NCI-H1105 (cell line): ENCODE data around the gene HOXB5.

ENCODE experiments used
- DNase-seq: peaks from one replicate; lab custom pipeline; 2025; lab: John Stamatoyannopoulos, UW

The HOXB5 gene

GRCh38 chr17:48589060-48589830 lies 4.3 kb downstream of the HOXB5 start:
- DNase-seq: no peak

DNA sequence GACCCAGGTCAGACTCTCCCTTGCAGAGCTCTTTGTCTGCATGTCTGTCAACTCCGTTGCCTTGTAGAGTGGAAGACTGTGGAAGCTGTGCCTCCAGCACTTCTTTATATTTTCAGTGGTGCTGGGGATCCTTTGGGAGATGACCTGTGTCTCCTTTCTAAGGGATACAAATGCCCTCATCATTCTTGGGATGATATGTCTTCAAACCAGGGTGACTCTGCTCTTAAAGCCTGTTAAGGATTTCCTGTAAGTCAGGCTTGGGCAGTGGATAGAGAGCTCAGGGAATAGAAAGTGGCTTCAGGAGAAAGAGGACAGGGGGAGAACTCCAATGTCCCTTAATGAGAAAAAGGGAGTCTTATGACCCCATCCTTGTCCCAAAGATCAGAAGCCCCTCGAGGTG lies 5.1 kb downstream of the HOXB5 start:
- no peak for DNase-seq

DNA sequence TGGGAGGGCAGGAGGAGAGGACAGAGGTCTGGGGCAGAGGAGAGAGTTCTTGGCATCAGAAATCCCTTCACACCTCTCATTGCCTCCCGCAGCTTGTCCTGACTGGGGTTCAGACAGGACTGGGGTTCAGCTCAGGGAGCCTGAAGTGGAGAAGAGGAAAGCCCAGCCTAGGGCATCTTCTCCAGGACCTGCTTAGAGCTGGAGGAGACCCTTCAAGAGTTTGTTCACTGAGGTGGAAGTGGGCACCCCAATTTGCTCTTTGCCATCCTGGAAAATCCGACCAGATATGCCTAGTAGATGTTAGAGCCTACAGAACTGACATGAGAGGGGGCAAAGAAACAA lies 5.5 kb downstream of the HOXB5 start:
- no peak for DNase-seq

GRCh38 chr17:48587276-48588073 lies 6.1 kb downstream of the HOXB5 start:
- DNase-seq: no peak

DNA sequence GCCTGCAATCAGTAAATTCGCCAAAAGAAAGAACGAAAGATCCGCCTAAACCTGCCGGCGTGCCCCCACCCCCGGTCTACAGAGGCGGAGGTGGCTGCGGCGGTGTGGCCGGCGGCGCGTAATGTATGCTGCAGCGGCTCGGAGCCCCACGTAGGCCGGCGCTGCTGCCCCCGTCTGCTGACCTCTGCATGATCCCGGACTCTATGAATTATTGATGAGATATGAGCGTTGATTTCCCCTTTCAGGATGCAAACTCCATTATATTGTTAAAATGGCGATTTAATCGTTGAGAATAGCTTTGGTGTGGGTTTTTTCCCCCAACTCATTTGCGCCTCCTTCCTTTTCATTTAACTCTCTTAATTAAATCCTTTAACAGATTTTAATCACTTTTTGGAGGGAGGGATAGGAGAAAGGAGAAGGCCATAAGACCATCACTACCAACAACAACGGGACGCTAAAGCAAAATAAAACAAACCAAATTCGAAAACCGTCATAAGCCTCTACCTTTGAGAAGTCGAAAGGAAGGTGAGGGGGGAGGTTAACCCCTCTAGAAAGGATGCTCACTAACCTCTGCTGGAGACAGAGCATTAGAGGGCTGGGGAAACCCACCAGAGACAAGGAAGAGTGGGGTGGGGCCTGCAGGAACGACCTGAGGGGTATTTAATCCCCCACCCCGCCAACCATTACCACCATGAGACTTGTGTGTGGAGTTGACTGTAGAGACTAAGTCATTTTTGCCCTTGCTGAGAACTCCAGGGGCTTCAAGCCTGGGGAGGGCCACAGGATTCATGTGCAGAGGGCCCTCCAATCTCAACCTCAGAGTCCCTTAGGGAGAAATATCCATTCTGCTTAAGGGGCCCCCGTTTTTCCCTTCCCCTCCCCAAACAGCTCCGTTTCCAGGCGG lies 7.0 kb downstream of the HOXB5 start:
- DNase-seq: no peak

DNA sequence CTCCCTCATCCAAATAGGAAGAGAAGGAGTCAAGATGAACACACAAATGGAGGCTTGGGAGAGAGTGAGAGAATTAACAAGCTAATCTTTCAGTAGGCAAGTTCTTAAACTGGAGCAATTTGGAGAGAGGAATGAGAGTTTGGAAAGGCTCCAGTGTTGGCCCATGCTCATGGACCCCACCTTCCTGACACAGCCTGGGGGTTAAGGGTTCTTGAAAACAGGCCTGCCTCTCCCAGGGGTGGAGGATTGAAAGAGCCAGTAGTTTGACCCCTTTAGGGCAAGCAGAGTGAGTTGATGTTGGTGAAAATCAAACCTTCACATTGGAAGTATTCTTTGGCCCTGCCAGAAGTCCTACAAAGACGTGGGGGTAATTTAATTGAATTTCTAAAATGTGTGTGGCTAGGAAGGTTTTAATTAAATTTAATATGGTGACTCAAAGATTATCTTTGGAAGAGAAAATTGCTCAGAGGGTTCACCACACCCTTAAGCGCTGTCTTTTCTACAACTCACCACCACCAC lies 9.3 kb downstream of the HOXB5 start:
- no peak for DNase-seq

- DNase-seq: no peak
Observed at GRCh38 chr17:48583708-48584222, 9.8 kb downstream of the HOXB5 start.

DNA sequence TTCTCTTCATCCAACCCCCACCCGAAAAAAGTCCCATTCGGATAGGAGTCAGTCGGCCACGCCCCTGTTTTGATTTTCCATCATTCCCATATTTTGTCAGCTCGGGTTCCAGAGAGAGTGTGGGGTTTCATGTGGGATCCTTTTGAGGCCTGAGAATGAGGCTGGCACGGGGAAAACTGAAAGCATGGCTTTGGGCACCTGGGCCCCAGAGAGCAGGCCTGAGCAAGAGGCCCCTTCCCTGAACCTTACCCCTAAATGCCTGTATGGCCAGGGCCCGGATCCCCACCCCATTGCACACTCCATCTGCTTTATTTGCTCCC lies 10.9 kb downstream of the HOXB5 start:
- no peak for DNase-seq

GRCh38 chr17:48579760-48580554 lies 13.6 kb downstream of the HOXB5 start:
- no peak for DNase-seq

DNA sequence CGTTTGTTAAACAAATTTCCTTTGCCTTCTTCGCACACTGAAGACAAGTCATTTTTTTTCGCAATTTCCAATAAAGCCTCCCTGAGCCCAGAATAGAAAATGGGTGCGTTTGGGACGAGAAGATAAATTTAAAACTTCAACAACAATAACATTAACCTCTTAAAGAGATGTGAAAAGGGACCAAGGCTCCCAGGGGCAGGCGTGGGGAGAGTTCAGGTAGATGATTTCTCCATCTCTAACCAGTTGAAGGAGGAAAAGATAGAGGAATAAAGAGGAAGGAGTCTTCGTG lies 14.2 kb downstream of the HOXB5 start:
- no peak for DNase-seq

DNA sequence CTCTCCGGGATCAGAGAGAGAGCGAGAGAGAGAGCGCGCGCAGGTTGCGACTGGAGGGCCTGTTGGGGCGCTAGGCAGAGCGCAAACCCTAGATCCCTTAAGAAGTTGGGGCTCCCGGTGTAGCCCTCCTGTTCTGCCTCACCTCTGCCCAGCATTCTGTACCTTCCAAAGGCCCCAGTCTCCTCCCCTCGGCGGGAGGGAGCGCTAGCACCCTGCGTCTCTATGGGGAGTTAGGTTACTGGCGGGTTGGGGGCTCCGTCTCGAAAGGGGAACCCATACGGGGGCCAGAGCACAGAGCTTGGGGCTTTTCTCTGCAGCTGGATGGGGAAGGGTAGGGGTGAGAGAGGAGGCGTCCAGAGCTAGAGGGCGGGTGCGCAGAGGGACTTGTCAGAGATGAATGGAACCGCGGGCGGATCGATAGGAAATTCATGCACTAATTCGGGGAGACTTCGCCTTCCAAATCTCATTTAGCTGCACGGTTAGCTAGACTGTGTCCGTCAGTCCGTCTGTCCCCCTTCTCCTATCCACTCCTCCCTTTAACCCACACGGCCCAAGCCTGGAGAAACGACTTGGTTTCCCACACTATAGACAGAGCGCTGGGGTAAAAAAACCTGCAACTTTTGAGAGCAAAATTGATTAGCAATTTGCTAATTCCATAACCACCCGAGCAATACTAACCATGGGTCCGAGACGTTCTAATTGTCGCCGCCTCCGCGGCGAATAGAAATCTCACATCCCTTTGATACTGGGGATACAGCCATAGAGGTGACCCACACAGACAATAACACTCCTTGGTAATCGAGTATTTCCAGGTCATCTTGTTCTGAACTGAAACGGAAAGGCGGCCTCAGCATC lies 14.7 kb downstream of the HOXB5 start:
- DNase-seq: no peak

DNA sequence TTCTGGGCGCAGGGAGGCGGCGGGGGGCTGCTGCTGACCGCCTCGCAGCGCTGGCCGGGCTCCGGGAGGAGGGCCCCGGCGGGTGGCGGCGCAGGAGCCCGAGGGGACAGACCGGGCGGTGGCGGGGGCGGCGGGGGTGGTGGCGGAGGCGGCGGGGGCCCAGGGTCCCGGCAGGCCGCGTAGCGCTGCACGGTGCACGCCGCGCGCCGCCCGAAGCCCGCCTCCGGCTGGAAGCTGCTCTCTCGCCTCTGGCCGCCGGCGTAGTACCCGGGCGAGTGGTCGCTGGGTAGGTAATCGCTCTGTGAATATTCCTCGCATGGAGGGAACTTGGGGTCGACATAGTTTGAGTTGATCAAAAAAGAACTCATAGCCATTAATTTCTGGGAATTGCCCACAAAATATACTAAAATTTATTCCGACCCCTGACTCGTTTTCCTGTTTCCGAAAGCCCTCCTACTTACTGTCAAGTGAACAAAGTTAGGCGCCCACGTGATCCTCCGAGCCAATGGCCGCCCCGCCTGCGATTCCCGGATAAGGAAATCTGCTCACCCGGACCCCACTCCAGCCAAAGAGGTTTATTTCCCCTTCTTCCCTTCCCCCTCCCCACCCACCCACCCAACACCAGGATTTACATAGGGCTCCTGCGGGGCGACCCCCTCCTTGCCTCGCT lies 15.5 kb downstream of the HOXB5 start, which contains the start of gene HOXB4:
Gene HOXB4, minus strand, starts transcription at position 405 of the 670 bp plus-strand sequence. Its CDS starts 31 bp downstream, at position 374.
- DNase-seq: peak; percentile 62

- DNase-seq: peak; percentile 19
Observed at GRCh38 chr17:48577330-48577945, 16.1 kb downstream of the HOXB5 start.

- no peak for DNase-seq
Observed at GRCh38 chr17:48576479-48577309, 16.9 kb downstream of the HOXB5 start.

- DNase-seq: no peak
Observed at GRCh38 chr17:48575673-48576478, 17.7 kb downstream of the HOXB5 start.

- DNase-seq: no peak
Observed at GRCh38 chr17:48575066-48575582, 18.5 kb downstream of the HOXB5 start.

DNA sequence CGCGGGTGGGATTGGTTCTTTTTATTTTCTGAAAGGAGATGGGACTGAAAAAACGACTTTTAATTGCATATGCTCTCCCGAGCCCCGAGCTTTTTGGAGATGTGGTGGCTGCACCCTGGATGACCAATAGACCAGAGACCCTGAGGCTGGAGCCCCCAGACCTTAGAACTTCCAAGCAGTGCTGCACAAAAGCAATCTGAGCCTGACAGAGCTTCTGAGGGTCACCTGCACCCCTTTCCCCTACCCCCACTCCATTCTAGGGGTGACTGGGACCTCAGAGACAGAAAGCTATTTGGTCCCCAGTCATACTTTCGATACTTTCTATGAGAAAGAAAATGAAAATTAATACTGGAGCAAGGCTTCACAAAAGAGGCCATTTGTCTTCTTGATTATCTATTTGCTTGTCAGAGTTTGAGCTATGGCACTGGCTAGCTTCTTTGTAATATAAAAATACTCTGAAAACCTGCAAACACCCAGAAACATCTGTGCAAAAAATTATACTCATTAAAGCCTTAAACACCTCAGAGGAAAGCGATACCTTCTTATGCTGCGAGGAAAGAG lies 19.0 kb downstream of the HOXB5 start:
- no peak for DNase-seq
